Endodermal cell (in vitro differentiated cells): Measurements from ENCODE around the gene PAIP2B. TPM values are rescaled to one million over a fixed set of nuclear protein-coding genes. Genes with fewer than 3 reads are reported as not detected.

Source experiments
- DNase-seq: peaks from one replicate; pipeline ENCODE4 v3.0.0-alpha.2; 2017
- H3K27ac ChIP-seq: 2 replicates; pipeline ENCODE4 v1.5.1; 2013; ENCODE audit warnings: mild to moderate bottlenecking, low read depth, low read length, moderate library complexity
- H3K27me3 ChIP-seq: 2 replicates; pipeline ENCODE4 v1.6.1; 2013; ENCODE audit warnings: mild to moderate bottlenecking, low read length, moderate library complexity; ENCODE audit not compliant: insufficient read depth, control insufficient read depth, poor library complexity, severe bottlenecking
- H3K36me3 ChIP-seq: 2 replicates; pipeline ENCODE4 v1.7.0; 2013; ENCODE audit warnings: mild to moderate bottlenecking, low read length, moderate library complexity; ENCODE audit not compliant: control insufficient read depth, insufficient read depth
- H3K4me1 ChIP-seq: one replicate; pipeline ENCODE4 v1.7.0; 2013; ENCODE audit warnings: low read length; ENCODE audit not compliant: control insufficient read depth, insufficient read depth
- H3K4me3 ChIP-seq: 2 replicates; pipeline ENCODE4 v1.5.1; 2013; ENCODE audit warnings: mild to moderate bottlenecking, low read length, moderate library complexity
- H3K9ac ChIP-seq: 2 replicates; pipeline ENCODE4 v1.6.1; 2013; ENCODE audit warnings: mild to moderate bottlenecking, low read length, moderate library complexity; ENCODE audit not compliant: poor library complexity, severe bottlenecking; ENCODE audit errors: extremely low read depth
- H3K9me3 ChIP-seq: 2 replicates; pipeline ENCODE4 v1.6.1; 2013; ENCODE audit warnings: mild to moderate bottlenecking, low read length, moderate library complexity; ENCODE audit not compliant: control insufficient read depth
- H3K27ac Mint-ChIP-seq: 2 replicates; pipeline ENCODE4 v1.8.0; 2020; ENCODE audit warnings: mixed read lengths
- H3K27me3 Mint-ChIP-seq: 2 replicates; pipeline ENCODE4 v1.8.0; 2021; ENCODE audit warnings: mild to moderate bottlenecking, mixed read lengths; ENCODE audit not compliant: insufficient read depth
- H3K36me3 Mint-ChIP-seq: 2 replicates; pipeline ENCODE4 v1.8.0; 2020; ENCODE audit warnings: low read depth, mixed read lengths
- H3K4me1 Mint-ChIP-seq: 2 replicates; pipeline ENCODE4 v1.8.0; 2020; ENCODE audit warnings: mixed read lengths
- H3K4me3 Mint-ChIP-seq: 2 replicates; pipeline ENCODE4 v1.8.0; 2020; ENCODE audit warnings: mild to moderate bottlenecking, moderate library complexity, mixed read lengths
- H3K9me3 Mint-ChIP-seq: 2 replicates; pipeline ENCODE4 v1.8.0; 2020; ENCODE audit warnings: mild to moderate bottlenecking, mixed read lengths
- CTCF ChIP-seq: fragments of 200-600 bp; sonication (generic); conservative IDR thresholded peaks from 2 replicates; pipeline ENCODE4 v1.5.0; 2021; ENCODE audit warnings: antibody characterized with exemption, mild to moderate bottlenecking
- WGBS, 2 experiments: methylation state at CpG; one replicate each; pipeline versions ENCODE4 v1.1.5 to v1.1.7; 2013; ENCODE audit warnings: missing lambda C conversion rate in 2 of 2, mixed read lengths in 1 of 2; ENCODE audit not compliant: insufficient coverage in 1 of 2, insufficient read length in 1 of 2; 5-methylcytosine and 5-hydroxymethylcytosine counted together
- total RNA-seq, 2 donors: library from RNA; stranded (reverse); fragmentation: NEBNext Ultra II Directional in 1 of 2; extraction: Animal tissue kit (Norgen Biotek cat#: 25700) in 1 of 2; gene quantifications; 2 replicates in 1 of 2; 3 replicates in 1 of 2; pipeline ENCODE4 v1.2.1, GENCODE V29; 2021

The PAIP2B gene
- total RNA-seq, 2 donors from 2014 or later, result 21.2 to 29.6 TPM

GRCh38 chr2:71207601-71208000, 19.3 kb downstream of the PAIP2B start:
- Mint-ChIP-seq H3K9me3 (no peaks in the 10 kb centered on the region), H3K4me1 (peaks cover 2% of the 10 kb centered on the region), H3K36me3 (no peaks in the 10 kb centered on the region), H3K27me3 (no peaks in the 10 kb centered on the region), H3K4me3 (no peak overlapping the region), H3K27ac (no peak overlapping the region)
- no peaks in the 10 kb centered on the region for H3K4me1 ChIP-seq
- no peak for TF ChIP-seq CTCF
- 93 to 100% methylated on average over 1 of the region's 1 CpG for WGBS, 2 experiments
- H3K36me3 ChIP-seq, result no peaks in the 10 kb centered on the region
- H3K27me3 ChIP-seq, result no peaks in the 10 kb centered on the region
- no peak overlapping the region for H3K4me3 ChIP-seq
- H3K9ac ChIP-seq, result no peak overlapping the region
- no peak for DNase-seq
- H3K27ac ChIP-seq, result no peak overlapping the region
- no peaks in the 10 kb centered on the region for H3K9me3 ChIP-seq

- H3K36me3 ChIP-seq, result peaks cover 8% of the 10 kb centered on the region
- H3K4me3 Mint-ChIP-seq, result no peak overlapping the region
- no peaks in the 10 kb centered on the region for H3K9me3 ChIP-seq
Observed at GRCh38 chr2:71206271-71206670, 20.6 kb downstream of the PAIP2B start.

GRCh38 chr2:71191570-71191943, 35.3 kb downstream of the PAIP2B start:
- no peak for TF ChIP-seq CTCF
- H3K36me3 ChIP-seq, result no peaks in the 10 kb centered on the region
- Mint-ChIP-seq H3K4me3 (no peak overlapping the region), H3K27me3 (no peaks in the 10 kb centered on the region), H3K36me3 (peaks cover 36% of the 10 kb centered on the region), H3K4me1 (peaks cover 18% of the 10 kb centered on the region), H3K9me3 (peaks cover 14% of the 10 kb centered on the region), H3K27ac (no peak overlapping the region)
- 88 to 91% methylated on average over 3 of the region's 3 CpGs for WGBS, 2 experiments
- no peak for DNase-seq
- no peak overlapping the region for H3K9ac ChIP-seq
- no peak overlapping the region for H3K4me3 ChIP-seq
- H3K27ac ChIP-seq, result no peak overlapping the region
- H3K27me3 ChIP-seq, result no peaks in the 10 kb centered on the region
- peaks cover 8% of the 10 kb centered on the region for H3K9me3 ChIP-seq
- peaks cover 4% of the 10 kb centered on the region for H3K4me1 ChIP-seq

More at GRCh38 chr2:71206271-71206670, 20.6 kb downstream of the PAIP2B start:
- Histone ChIP-seq H3K4me1 (no peaks in the 10 kb centered on the region), H3K27me3 (no peaks in the 10 kb centered on the region), H3K9ac (no peak overlapping the region), H3K4me3 (no peak overlapping the region), H3K27ac (no peak overlapping the region)
- Mint-ChIP-seq H3K9me3 (no peaks in the 10 kb centered on the region), H3K27ac (no peak overlapping the region), H3K36me3 (peaks cover 8% of the 10 kb centered on the region), H3K4me1 (peaks cover 2% of the 10 kb centered on the region), H3K27me3 (no peaks in the 10 kb centered on the region)
- DNase-seq, result no peak
- TF ChIP-seq CTCF, result no peak
